ENCODE measurements around the gene USP37.
"Not testable (repeated sequence)": the region's sequence is repeated elsewhere in the genome, so short reads cannot be mapped to it uniquely, and the experiment has no call there.

USP37 gene

GRCh38 chr2:218536804-218537494 lies 31.2 kb downstream of the USP37 start:
- ATAC-seq, result no peak
- TF ChIP-seq ZC3H10 (CRISPR knock-in tag; IDR thresholded peaks at IDR 0.05), result no peak
- no peak for TF ChIP-seq ESRRG (CRISPR knock-in tag; IDR thresholded peaks at IDR 0.05)
- TF ChIP-seq ZFP30 (CRISPR knock-in tag; IDR thresholded peaks at IDR 0.05), result no peak
- TF ChIP-seq ARNTL (CRISPR knock-in tag; IDR thresholded peaks at IDR 0.05; ENCODE audit: borderline replicate concordance, low read depth), result no peak
- TF ChIP-seq ISL1 (CRISPR knock-in tag; IDR thresholded peaks at IDR 0.05), result no peak
- no peak for TF ChIP-seq BACH2 (CRISPR knock-in tag; IDR thresholded peaks at IDR 0.05; ENCODE audit: borderline replicate concordance)
- TF ChIP-seq ZNF70 (CRISPR knock-in tag; IDR thresholded peaks at IDR 0.05), result no peak
- no peak for TF ChIP-seq POU6F1 (CRISPR knock-in tag; IDR thresholded peaks at IDR 0.05; ENCODE audit: borderline replicate concordance, low read depth)
- no peak for TF ChIP-seq ZNF565 (CRISPR knock-in tag; conservative IDR thresholded peaks at IDR 0.05; ENCODE audit: low read depth)
- TF ChIP-seq ZFP3 (CRISPR knock-in tag; IDR thresholded peaks at IDR 0.05), result no peak
- no peak for TF ChIP-seq PATZ1 (CRISPR knock-in tag; IDR thresholded peaks at IDR 0.05; ENCODE audit: borderline replicate concordance)
- TF ChIP-seq TSHZ2 (CRISPR knock-in tag; IDR thresholded peaks at IDR 0.05), result no peak
- TF ChIP-seq ZNF8 (CRISPR knock-in tag; IDR thresholded peaks at IDR 0.05), result no peak
- no peak for TF ChIP-seq PPARA (CRISPR knock-in tag; IDR thresholded peaks at IDR 0.05; ENCODE audit: borderline replicate concordance)
- no peak for TF ChIP-seq GLIS3 (CRISPR knock-in tag; IDR thresholded peaks at IDR 0.05)

GRCh38 chr2:218529990-218530389 lies 38.2 kb downstream of the USP37 start:
- TF ChIP-seq BACH2 (CRISPR knock-in tag; IDR thresholded peaks at IDR 0.05; ENCODE audit: borderline replicate concordance) (no peak), ZNF8 (CRISPR knock-in tag; IDR thresholded peaks at IDR 0.05) (no peak), TOX (CRISPR knock-in tag; IDR thresholded peaks at IDR 0.05; ENCODE audit: borderline replicate concordance) (no peak), SNAI2 (CRISPR knock-in tag; IDR thresholded peaks at IDR 0.05) (no peak), TSHZ2 (CRISPR knock-in tag; IDR thresholded peaks at IDR 0.05) (no peak), CSRNP3 (CRISPR knock-in tag; IDR thresholded peaks at IDR 0.05) (no peak), PPARA (CRISPR knock-in tag; IDR thresholded peaks at IDR 0.05; ENCODE audit: borderline replicate concordance) (no peak), CREB5 (CRISPR knock-in tag; IDR thresholded peaks at IDR 0.05; ENCODE audit: low read depth) (no peak), ZNF565 (CRISPR knock-in tag; conservative IDR thresholded peaks at IDR 0.05; ENCODE audit: low read depth) (no peak), ZFP30 (CRISPR knock-in tag; IDR thresholded peaks at IDR 0.05) (no peak), OSR1 (CRISPR knock-in tag; IDR thresholded peaks at IDR 0.05) (no peak), ISL1 (CRISPR knock-in tag; IDR thresholded peaks at IDR 0.05) (no peak), ZFP3 (CRISPR knock-in tag; IDR thresholded peaks at IDR 0.05) (no peak), TCF4 (CRISPR knock-in tag; IDR thresholded peaks at IDR 0.05; ENCODE audit: borderline replicate concordance) (no peak)
- no peak for ATAC-seq

- not testable (repeated sequence) for ATAC-seq
Measured at GRCh38 chr2:218528409-218528808, 39.7 kb downstream of the USP37 start.

All from SK-N-SH treated with all-trans-retinoic acid at 6 μM for 48 hours (cell line).